Measurements from ENCODE around the gene KDM5D.

Gene KDM5D

DNA sequence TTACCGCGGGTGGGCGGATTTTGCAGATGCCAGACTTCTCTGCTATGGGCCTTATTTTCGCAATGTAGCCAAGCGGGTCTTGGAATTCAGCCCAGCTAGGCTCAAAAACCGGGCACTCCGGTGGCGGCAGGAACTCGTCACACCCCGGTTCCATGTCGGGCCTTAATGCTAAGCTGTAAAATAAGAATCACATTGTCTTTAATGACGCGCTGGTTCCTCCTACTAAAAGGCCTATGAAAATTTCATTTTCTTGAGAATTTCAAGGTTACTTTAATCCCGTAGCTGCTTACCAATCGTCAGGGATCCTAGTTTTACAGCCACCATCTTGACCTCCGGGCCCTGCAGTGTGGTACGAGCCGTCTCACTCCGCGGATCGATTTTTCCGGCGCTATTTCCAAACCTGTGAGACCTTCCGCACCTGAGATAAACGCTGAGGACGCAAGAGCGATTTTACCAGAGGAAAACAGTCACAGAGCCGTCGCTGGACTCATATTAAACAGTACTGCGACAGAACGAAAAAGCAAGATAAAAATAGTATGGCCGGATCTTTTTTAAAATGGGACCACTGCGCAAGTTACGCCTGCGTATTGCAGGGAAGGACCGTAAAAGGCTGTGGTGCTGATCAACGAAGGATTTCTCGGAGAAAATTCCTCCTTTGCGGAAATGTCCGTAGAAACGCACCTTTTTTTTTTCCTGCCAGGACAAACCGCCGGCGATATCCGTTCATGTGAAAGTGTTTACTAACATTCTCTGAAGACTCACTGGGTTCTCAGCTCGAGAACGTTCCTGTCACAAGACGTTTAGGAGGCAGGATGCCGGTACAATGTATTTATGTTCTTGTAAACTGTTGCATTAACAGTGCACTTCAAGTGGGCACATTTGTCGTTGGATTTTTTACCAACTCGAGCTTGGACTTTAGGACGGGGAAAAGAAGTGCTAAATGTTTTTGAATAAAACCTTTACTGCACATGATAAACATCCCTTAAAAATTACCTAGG, at the start of gene KDM5D:
TSS of gene KDM5D (minus strand) at position 346 of the 998 bp plus-strand sequence. CDS start at position 154, 192 bp downstream.
- DNase-seq (ENCODE audit: low read depth): peak; percentile 14

- DNase-seq (ENCODE audit: low read depth): no peak
Measured at GRCh38 chrY:19768375-19768774, 23.8 kb upstream of the KDM5D start.

DNA sequence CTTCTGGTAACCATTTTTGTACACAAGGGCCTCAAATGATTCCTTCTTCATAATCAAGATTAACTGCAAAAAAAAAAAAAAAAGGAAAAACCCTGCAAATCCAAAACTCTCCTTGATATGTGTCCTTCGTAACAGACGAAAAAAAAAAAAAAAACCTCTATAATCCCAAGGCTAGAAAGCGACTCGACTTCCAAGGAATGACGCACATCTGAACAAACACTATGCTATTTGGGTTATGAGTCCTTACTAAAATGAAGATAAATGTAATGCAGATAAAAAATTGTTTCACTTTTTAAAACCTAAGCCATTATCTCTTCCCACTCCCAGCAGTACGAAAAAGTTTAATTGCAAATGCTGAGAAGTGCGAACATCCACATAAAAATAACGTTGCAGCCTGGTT, 1.2 kb downstream of the KDM5D start:
- no peak for DNase-seq (ENCODE audit: low read depth)

DNA sequence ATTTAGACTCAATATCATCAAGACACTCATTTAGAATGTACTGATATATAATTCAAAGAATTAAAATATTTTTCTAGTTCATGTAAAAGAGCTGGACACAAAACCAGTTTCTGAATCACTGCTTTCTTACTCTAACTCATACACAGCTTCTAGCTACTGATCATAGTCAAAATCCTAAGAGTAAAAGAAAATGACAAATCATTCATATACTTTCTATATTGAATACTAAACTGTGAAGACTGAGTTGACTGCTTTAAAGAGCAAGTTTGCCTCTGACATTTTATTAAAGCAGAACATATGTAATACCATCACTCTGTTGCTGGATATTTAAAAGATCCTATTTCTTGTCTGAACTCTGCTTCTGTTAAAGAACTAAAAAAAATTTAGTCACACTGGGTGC, 2.4 kb downstream of the KDM5D start:
- DNase-seq (ENCODE audit: low read depth): no peak

DNA sequence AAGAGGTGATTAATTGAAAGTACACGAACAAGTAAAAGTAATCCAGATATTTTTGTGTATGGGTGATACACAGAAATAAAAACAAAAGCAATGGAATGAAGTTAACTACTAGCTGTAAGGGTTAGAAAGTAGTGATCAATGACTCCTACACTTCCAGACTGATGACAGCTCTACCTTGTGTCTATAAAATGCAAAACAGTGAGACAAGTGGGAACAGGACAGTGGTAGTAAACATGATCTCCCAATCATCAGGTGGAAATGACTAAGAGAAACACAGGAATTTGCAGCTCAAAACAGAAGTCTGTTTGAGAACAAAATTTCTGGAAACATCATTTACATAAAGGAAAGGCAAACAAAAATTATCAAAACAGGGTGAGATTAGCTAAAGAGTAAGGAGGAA, 10.1 kb downstream of the KDM5D start:
- DNase-seq (ENCODE audit: low read depth): no peak

GRCh38 chrY:19717950-19718349, 26.6 kb downstream of the KDM5D start:
- DNase-seq (ENCODE audit: low read depth): no peak

- DNase-seq (ENCODE audit: low read depth): no peak
Measured at GRCh38 chrY:19717146-19717545, 27.4 kb downstream of the KDM5D start.

DNA sequence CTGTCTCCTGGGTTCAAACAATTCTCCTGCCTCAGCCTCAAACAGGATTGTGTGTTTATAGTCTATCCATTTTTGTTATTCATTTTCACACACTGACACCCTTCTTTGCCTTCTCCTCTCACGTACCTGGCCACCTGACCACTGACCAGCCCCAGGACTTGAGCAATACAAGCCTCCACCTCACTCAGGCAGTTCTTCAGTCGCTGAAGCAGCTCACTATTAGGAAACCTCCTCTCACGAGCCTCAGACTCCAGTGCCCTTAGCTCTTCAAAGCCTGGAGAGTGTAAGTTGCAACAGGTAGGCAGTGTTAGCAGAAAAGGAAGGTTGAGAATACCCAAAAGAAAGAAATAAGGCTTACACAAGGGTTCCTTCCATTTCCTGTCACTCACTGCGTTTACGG, 29.3 kb downstream of the KDM5D start:
- DNase-seq (ENCODE audit: low read depth): no peak

DNA sequence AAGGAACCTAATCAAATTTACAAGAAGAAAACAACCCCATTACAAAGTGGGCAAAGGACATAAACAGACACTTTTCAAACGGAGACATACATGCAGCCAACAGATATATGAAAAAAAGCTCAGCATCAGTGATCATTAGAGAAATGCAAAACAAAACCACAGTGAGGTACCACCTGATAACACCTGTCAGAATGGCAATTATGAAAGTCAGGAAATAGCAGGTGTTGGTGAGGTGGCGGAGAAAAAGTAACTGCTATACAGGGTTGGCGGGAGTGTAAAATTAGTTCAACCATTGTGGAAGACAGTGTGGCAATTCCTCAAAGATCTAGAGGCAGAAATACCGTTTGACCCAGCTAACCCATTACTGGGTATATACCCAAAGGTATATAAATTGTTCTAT, 31.1 kb downstream of the KDM5D start:
- DNase-seq (ENCODE audit: low read depth): no peak

DNA sequence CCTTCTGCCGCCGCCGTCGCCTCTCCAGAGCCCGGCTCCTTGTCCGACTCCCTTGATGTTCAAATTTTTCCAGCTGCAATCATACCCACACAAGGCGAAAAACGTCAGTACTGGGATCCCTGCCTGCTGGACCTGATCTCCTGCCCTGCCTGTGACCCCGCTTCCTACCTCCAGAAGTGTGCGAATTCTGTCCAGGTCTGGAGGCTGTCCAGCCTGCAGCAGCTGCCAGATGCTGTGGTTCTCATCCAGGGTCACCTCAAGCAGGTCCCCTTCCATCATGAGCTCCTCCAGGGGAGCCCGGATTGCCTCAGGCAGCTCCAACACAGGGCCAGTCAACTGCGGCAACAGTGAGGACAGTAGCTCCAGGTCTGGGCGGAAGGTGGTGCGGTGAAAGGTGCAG, 38.3 kb downstream of the KDM5D start:
- no peak for DNase-seq (ENCODE audit: low read depth)

- DNase-seq (ENCODE audit: low read depth): no peak
Measured at GRCh38 chrY:19698495-19698894, 46.0 kb downstream of the KDM5D start.

DNA sequence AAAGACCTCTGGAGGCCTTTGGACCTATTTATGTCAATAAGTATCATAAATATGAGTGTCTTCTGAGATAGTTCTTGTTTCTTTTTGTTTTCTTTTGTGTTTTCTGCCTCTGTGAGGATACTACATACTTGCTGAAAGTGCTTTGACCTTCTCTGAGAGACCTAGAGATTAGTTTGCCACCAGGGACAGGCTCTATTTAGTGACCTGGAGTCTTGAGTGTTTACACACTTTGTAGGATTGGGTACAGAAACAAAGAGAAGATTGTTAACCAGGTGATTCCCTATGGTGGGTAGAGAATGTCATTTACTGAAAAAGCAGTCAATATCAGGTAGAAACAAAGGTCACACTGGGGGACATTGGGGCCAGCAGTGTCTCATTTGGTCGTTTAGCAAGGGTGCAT, 63.7 kb downstream of the KDM5D start:
- no peak for DNase-seq (ENCODE audit: low read depth)

Data from stimulated activated CD8-positive, alpha-beta memory T cell treated with anti-CD3 and anti-CD28 coated beads, Interleukin-7, amount 100 ng/mL, for 24 hours (primary cell).